ENCODE results near the gene THYN1.

THYN1 gene

GRCh38 chr11:134207538-134208239 lies 45.5 kb downstream of the THYN1 start:
- FAIRE-seq: no peak

DNA sequence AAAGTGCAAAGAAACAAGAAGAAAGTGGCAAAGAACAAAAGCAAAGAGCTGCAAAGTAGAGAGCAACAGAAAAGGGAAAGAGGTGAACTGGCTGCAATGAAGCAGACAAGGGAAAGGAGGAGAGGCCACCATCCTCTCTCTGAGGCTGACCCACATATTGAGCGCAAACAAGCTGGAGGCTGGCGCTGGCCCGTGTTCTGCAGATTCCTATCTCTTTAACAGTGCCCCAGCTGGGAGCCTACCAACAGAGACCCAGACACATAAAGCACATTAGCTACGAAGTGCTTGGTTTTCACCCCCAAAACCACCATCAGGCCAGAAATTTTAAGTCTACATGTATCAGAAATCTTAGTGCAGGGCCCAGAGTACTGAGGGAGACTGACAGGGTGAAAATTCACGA lies 47.0 kb downstream of the THYN1 start:
- no peak for FAIRE-seq

DNA sequence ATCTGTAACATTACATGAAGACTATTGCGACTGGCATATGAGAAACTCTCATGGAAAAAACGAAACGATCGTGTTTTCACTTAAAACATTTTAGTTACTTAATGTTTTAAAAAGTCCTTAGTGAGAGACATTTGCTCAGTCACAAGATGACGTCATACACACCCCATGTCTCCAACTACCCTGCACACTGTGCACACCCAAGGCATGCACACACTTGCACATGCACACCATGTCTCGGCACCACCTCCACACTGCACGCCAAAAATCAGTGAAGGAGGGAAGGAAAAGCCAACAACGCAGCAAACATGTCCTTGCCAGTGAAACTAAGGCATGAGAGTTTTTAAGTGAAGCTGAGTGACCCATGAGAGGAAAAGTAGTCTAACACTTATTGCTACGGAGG lies 47.4 kb downstream of the THYN1 start:
- FAIRE-seq: no peak

DNA sequence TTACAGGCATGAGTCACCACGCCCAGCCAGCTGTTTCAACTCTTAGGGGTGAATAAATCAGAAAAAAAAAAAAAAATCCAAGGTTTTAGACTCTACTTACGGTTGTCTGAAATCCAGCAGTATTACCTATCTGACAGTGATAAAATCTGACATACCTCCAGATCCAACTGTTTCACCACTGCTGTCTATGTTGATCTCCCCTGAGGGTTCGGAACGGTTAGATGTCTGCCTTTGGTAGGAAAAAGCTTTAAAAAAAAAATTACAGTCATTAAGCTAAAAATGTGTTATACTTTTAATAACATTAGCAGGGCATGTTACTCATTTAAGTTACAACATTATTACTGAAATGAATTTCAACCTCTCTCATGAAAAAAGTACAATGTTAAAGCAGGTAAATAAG lies 50.5 kb downstream of the THYN1 start:
- no peak for FAIRE-seq

GRCh38 chr11:134200688-134201087 lies 52.5 kb downstream of the THYN1 start:
- no peak for FAIRE-seq

DNA sequence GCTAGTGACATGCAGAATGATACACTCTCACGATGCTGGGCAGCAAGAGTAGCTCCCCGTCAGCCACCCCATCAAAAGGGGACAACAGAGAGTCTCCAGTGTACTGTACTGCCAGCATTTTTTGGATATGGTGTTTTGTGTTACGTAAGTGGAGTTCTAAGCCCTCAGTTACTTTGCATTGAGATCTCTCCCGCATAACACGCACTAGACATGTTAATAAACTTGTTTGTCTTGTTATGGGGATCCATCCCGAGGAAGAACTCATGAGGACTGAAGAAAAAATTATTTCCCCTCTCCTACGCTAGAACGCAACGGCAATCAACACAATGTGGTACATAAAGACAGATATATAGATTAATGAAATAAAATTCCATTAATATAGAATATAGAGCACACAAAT lies 53.6 kb downstream of the THYN1 start:
- no peak for FAIRE-seq

Measured in TTC549 (cell line).